HFFc6 (cell line): ENCODE results near the gene PAPPA2. TPM values are rescaled to one million over a fixed set of nuclear protein-coding genes. Genes with fewer than 3 reads are reported as not detected.

Experiments
- DNase-seq: peaks from one replicate; pipeline ENCODE4 v3.0.0-alpha.2; 2018
- H3K27ac Mint-ChIP-seq: 2 replicates; pipeline ENCODE4 v1.8.0; 2020; ENCODE audit warnings: mild to moderate bottlenecking, mixed read lengths
- H3K27me3 Mint-ChIP-seq: 2 replicates; pipeline ENCODE4 v1.8.0; 2021; ENCODE audit warnings: mild to moderate bottlenecking, moderate library complexity, mixed read lengths; ENCODE audit not compliant: insufficient read depth
- H3K36me3 Mint-ChIP-seq: 2 replicates; pipeline ENCODE4 v1.8.0; 2021; ENCODE audit warnings: low read depth, mixed read lengths
- H3K4me1 Mint-ChIP-seq: 2 replicates; pipeline ENCODE4 v1.8.0; 2020; ENCODE audit warnings: low read depth, mixed read lengths
- H3K4me3 Mint-ChIP-seq: 2 replicates; pipeline ENCODE4 v1.8.0; 2020; ENCODE audit warnings: mild to moderate bottlenecking, moderate library complexity, mixed read lengths
- H3K9me3 Mint-ChIP-seq: 2 replicates; pipeline ENCODE4 v1.8.0; 2020; ENCODE audit warnings: mild to moderate bottlenecking, mixed read lengths
- total RNA-seq, 6 experiments: library from RNA; stranded (reverse); fragmentation: NEBNext Ultra II Directional; extraction: Animal tissue kit (Norgen Biotek cat#: 25700); gene quantifications; 2 replicates in 1 of 6; 3 replicates in 5 of 6; pipeline ENCODE4 v1.2.3, GENCODE V29; 2021
- TF ChIP-seq, protein P1 (sequence below): fragments of 200-600 bp; sonication (generic); IDR thresholded peaks from 2 replicates; pipeline ENCODE4 v1.5.0; 2021; ENCODE audit warnings: antibody characterized with exemption, mild to moderate bottlenecking

PAPPA2 gene
- total RNA-seq, 6 experiments from 2014 or later, result 0.16 to 1.1 (median 0.42) TPM

DNA sequence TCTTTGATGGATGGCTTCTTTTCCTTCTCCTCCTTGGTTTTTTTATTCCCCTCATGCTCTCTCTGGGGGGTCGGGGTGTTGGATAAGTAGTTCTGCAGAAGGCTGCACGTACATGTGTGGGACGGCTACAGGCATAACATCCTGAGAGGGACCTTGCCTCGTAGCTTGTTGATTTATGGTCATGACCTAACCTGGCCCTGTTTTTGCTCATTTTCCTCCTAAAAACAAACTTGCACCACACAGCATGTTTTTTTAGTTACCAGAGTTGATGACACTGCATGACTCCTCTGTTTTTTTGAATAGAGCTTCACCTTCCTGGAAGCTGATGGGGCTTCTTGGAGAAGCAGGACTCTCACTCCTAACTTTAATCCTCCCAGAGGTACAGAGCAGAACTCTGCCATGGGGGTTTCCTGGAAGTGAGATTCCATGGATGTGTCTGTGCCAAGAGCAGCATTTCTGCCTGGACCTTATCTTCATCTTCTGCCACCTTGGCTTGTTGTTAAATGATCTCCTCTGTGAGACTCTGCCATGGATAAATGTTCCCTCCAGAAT is 114.7 kb downstream of the PAPPA2 start:
- TF ChIP-seq, protein P1, sequence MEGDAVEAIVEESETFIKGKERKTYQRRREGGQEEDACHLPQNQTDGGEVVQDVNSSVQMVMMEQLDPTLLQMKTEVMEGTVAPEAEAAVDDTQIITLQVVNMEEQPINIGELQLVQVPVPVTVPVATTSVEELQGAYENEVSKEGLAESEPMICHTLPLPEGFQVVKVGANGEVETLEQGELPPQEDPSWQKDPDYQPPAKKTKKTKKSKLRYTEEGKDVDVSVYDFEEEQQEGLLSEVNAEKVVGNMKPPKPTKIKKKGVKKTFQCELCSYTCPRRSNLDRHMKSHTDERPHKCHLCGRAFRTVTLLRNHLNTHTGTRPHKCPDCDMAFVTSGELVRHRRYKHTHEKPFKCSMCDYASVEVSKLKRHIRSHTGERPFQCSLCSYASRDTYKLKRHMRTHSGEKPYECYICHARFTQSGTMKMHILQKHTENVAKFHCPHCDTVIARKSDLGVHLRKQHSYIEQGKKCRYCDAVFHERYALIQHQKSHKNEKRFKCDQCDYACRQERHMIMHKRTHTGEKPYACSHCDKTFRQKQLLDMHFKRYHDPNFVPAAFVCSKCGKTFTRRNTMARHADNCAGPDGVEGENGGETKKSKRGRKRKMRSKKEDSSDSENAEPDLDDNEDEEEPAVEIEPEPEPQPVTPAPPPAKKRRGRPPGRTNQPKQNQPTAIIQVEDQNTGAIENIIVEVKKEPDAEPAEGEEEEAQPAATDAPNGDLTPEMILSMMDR, result no peak
- Mint-ChIP-seq H3K36me3 (no peaks in the 10 kb centered on the region), H3K27ac (no peak overlapping the region), H3K27me3 (no peaks in the 10 kb centered on the region), H3K9me3 (peaks cover 15% of the 10 kb centered on the region), H3K4me3 (no peak overlapping the region), H3K4me1 (no peaks in the 10 kb centered on the region)
- DNase-seq, result no peak

DNA sequence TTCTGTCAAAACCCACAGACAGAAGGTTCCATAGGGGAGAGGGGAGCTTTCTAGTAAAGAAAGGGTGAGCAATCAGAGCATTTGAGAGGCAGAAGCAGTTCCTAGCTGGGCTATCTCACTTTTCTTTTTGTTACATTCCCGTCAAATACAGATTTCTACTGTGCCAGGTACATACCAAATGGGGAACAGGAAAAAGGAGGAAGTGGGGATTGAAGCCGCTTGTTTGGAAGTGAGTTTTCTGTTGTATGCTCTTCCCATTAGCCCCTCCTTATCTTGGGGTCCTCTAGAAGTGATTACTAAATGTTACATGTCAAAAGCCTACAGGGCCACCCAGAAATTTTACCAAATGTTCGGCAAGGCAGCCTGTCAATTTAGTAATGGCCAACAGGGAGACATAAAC is 116.1 kb downstream of the PAPPA2 start:
- TF ChIP-seq, protein P1, result no peak
- H3K36me3 Mint-ChIP-seq, result no peaks in the 10 kb centered on the region
- no peaks in the 10 kb centered on the region for H3K4me1 Mint-ChIP-seq
- no peak overlapping the region for H3K4me3 Mint-ChIP-seq
- no peak for DNase-seq
- H3K27me3 Mint-ChIP-seq, result no peaks in the 10 kb centered on the region
- no peak overlapping the region for H3K27ac Mint-ChIP-seq
- H3K9me3 Mint-ChIP-seq, result peaks cover 10% of the 10 kb centered on the region

DNA sequence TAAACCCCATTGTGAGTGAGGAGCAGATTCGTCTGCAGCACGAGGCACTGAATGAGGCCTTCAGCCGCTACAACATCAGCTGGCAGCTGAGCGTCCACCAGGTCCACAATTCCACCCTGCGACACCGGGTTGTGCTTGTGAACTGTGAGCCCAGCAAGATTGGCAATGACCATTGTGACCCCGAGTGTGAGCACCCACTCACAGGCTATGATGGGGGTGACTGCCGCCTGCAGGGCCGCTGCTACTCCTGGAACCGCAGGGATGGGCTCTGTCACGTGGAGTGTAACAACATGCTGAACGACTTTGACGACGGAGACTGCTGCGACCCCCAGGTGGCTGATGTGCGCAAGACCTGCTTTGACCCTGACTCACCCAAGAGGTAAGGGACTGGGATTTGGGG is 132.2 kb downstream of the PAPPA2 start:
- Mint-ChIP-seq H3K9me3 (peaks cover 28% of the 10 kb centered on the region), H3K36me3 (no peaks in the 10 kb centered on the region), H3K27me3 (peaks cover 3% of the 10 kb centered on the region), H3K27ac (no peak overlapping the region), H3K4me1 (no peaks in the 10 kb centered on the region), H3K4me3 (no peak overlapping the region)
- TF ChIP-seq, protein P1, result no peak
- DNase-seq, result no peak

DNA sequence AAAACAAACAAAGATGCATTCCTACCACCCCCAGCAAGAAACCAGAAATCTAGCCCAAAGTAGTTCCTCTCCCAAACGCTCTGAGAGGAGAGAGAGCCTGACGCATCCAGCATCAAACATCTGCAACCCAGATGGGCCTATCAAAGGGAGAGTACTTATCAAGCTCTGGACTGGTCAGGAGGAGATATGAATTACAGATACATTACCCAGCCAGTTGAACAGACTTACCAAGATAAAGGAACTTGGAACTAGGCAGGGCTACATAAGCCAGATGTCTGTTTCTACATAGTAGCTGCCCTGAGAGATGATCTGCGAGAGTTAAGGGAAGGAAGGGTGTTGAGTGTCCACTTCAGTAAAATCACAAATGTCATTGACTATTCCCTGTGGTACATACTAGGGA is 138.4 kb downstream of the PAPPA2 start:
- H3K27me3 Mint-ChIP-seq, result no peaks in the 10 kb centered on the region; the same call in 1 of the 2 replicates
- H3K4me3 Mint-ChIP-seq, result no peak overlapping the region
- no peak overlapping the region for H3K27ac Mint-ChIP-seq
- H3K36me3 Mint-ChIP-seq, result 0 out of 2 replicates have a peak, but pooled peaks cover 6% of the 10 kb centered on the region
- TF ChIP-seq, protein P1, result no peak
- peaks cover 36% of the 10 kb centered on the region for H3K9me3 Mint-ChIP-seq
- no peak for DNase-seq
- H3K4me1 Mint-ChIP-seq, result no peaks in the 10 kb centered on the region

DNA sequence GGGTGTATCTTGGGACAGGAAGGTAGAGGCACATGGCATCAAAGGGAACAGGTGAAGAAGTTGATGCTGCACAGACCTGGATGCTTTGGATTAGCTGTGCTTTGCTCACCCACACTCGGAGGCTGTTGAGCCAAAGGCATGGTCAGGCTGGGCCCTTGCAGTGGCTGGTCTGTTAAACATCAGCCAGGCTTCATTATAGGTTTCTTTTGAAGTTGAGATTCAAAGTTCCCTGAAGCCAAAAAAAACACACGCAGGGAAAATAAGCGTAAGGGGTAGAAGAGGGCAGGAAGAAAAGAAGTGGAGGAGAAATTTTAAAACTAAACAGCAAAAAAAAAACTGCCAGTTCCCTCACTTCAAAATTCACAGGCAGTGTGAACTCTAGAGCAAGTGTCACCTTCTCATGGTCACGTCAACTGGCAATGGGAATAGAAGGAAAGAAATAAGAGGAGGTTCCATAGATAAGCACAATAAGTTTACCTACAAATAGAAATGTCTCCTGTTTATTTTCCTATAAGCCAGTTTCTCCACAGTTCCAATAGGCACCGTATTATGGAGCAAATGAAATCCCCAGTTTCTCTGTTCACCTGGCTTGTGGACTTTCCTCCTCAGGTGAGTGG is 139.5 kb downstream of the PAPPA2 start:
- TF ChIP-seq, protein P1, result no peak
- Mint-ChIP-seq H3K27me3 (no peaks in the 10 kb centered on the region), H3K4me1 (no peaks in the 10 kb centered on the region), H3K36me3 (0 out of 2 replicates have a peak, but pooled peaks cover 6% of the 10 kb centered on the region), H3K27ac (no peak overlapping the region), H3K4me3 (no peak overlapping the region), H3K9me3 (peaks cover 35% of the 10 kb centered on the region)
- DNase-seq, result no peak
